Fibroblast of skin of scalp (primary cell): ENCODE data around the gene HCAR3.

Source experiments
- DNase-seq: peaks from one replicate; pipeline ENCODE4 v3.0.0-alpha.2; 2013

The HCAR3 gene

GRCh38 chr12:122668268-122668667 lies 48.3 kb downstream of the HCAR3 start:
- DNase-seq = no peak

GRCh38 chr12:122665759-122666158 lies 50.9 kb downstream of the HCAR3 start:
- DNase-seq = no peak

GRCh38 chr12:122665349-122665748 lies 51.3 kb downstream of the HCAR3 start:
- no peak for DNase-seq
